Activated gamma-delta T cell treated with anti-CD3 and anti-CD28 coated beads, Interleukin-2, amount 50 U/mL, for 16 hours (primary cell): ENCODE data around the gene SORCS2.

ENCODE experiments used
- DNase-seq: peaks from one replicate; pipeline ENCODE4 v3.0.0-alpha.2; 2020; ENCODE audit warnings: low read depth

Gene SORCS2

DNA sequence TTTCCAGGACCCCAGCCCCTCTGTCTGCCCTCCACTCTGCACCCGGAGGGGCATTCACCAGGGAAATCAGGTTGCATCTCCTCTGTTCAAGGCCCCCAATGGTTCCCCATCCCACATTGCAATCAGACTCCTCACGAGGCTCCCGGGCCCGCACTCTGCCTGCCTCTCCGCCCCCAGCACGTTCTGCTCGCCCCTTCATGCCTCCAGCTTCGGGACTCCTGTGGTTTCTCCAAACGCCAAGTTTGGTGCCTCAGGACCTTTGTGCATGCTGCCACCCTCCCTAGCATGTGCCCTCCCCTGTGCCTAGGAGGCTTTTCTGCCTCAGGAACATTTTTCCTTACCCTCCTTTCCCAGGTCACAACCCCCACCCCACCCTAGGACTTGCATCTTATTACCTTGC lies 426.0 kb downstream of the SORCS2 start:
- no peak for DNase-seq

DNA sequence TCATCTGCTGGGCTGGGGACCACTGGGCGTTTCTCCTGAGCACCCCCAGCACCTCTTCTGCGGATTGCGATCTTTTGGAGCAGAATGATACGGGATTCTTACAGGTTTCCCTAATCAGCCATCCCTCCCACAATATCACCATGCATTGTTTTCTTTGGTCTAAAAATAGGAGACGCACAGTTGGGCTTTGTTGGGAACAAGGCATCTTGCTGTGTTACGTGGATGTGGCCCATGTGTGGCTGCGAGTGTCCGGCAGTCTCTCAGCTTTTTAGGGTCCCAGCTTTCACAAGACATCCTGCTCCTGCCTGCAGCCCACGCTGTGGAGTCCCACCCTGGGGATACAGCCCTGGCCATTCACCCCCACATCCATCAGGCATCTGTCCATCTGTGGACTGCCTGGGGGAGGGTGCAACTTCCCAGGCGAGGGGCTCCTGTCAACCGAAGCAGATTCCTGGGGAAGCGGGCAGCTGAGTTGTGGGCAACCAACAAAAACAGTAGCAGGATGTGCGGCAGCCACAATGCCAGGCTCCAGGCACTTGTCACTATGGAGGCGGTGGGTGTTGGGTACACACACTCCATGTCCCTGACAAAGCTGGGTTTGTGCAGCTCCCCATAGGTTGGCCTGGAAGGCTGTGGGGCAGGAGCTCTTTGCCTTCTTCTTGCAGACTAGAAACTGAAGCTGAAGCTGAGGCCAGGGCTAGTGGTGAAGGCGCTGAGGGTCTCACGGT lies 427.9 kb downstream of the SORCS2 start:
- no peak for DNase-seq

DNA sequence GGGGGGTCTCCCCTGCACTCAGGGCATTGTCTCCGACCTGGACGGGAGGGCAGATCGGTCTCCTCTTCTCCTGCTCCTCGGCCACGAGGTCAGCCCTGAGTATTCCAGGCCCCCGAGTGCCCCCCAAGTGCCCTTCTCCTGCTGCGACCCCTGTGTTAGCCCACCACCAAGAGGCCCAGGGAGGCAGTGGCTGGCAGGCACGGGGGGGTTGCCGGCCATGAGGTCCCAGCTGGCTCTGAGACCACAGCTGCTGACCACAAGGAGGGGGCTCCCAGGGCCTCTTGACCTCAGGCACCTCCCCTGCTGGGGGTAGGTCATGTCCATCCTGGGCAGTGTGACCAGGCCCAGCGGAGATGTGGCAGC lies 428.5 kb downstream of the SORCS2 start:
- DNase-seq, result no peak

DNA sequence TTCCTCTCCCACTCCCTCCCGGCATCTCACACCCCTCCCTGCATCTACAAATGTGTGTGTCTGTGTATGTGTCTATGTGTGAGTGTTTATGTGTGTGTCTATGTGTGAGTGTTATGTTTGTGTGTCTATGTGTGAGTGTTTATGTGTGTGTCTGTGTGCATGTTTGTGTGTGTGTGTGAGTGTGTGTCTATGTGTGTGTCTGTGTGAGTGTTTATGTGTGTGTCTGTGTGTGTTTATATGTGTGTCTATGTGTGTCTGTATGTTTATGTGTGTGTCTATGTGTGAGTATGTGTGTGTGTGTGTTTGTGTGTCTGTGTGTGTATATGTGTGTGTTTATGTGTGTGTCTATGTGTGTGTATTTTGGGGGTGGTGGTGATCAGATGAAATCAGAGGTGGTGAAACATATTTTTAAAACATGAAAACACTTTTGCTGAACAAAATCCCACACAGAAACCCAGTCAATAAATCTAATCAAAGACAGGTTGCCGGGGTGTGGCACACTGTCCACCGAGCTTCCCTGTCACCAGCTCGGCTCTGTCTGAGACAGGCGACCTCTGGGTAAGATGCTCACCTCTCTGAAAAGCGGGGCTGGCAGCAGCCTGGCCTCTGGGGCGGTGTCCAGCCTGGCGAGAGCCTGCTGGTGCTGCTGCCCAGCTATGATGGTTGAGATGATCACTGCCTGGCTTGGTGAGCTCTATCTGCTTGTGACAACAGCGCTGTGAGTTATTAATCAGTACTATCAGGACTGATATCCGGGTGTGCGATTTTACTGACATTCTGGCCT lies 429.1 kb downstream of the SORCS2 start:
- DNase-seq, result no peak

DNA sequence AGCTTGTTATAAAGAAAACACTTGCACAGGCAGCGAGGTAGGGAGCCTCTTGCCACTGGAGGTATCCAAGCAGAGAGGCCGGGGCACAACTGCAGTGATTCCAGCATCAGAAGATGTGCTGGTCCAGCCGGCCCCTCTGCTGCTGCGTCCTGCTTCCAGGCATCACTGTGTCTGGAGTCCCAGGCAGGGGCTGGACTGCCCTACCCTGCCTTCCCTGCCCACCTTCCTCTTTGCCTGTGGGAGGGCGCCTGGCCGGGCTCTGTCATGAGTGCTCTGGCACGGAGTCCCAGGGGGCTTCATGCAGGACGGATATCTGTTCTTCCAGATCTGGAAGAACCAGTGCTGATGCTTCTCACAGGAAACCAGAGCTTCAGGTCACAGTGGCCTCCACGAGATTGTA lies 430.0 kb downstream of the SORCS2 start:
- no peak for DNase-seq

DNA sequence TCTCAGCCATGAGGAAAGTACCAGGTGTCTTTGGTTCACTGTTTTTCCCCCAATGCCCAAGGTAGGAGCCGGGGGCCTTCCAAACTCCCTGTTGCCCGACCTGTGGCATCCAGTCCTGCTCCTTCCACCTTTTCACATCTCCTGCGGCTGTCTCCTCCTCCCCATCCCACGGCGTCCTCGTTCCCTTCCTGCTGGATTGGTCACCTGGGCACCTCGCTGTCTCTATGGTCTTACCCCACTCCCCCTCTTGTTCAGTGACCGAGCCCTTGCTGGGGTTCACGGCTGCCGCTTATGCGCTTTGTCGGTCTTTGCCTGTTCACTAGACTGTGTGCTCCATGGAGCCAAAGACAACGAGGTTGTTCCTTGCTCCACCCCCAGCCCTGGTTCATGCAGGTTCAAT lies 431.1 kb downstream of the SORCS2 start:
- no peak for DNase-seq

DNA sequence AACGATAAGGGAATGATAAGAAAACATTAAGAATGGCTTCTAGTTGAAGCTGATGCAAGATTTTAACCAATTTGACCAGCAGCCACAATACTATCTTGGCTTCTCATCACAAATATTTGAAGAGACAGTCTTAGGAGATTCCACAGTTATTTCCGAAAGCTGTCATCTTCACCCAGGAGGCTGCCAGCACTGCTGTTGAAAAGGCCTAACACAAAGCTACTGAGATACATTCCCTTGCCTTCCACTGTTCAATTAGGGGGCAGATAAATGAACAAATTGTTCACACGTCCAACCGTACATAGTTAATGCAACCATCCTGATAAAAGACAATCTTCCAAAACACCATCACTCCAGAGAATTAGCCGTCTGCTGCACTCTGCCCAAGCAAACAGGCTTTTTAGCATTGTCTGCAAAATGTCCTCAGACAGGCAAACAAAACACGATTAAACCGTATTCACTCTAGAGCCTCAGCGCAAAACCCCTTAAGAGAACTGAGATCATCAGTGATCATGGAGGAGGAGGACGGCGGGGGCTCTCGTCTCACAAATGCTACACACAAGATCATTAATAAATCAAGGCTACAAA lies 432.1 kb downstream of the SORCS2 start:
- no peak for DNase-seq

DNA sequence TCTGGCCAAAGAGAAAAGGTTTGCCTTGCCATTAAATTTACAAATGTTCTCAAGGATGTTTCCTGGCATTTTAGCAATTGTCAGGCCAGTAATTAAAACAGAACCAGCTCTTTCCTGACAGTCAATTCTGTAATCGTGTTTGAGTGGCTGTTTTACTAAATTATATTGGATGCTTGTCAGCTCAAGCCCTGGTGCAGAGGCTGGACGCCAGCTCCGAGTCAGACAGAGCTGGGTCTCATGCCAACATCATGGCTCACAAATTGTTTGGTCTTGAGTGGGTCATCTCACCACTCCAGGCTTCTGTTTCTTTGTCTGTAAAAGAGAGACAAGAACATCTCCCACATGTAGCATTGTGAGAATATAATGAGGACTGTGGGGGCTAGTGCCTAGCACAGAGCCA lies 432.7 kb downstream of the SORCS2 start:
- no peak for DNase-seq

DNA sequence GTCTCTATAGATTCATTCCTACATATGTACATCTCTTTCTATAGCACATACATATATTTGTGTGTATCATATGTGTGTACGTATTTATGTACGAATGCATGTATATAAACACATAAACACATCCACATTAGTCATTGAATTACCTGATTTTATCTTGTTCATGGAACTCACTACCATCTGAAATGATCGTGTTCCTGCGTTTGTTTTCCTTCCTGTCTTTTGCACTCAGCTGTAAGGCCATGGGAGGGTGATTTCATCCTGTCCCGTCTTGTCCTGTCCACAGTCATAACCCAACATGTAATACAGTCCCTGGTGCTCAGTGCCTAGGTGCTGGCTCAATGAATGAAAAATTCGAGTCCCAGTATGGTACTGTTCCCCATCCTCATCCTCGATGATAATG lies 434.2 kb downstream of the SORCS2 start:
- DNase-seq, result no peak

DNA sequence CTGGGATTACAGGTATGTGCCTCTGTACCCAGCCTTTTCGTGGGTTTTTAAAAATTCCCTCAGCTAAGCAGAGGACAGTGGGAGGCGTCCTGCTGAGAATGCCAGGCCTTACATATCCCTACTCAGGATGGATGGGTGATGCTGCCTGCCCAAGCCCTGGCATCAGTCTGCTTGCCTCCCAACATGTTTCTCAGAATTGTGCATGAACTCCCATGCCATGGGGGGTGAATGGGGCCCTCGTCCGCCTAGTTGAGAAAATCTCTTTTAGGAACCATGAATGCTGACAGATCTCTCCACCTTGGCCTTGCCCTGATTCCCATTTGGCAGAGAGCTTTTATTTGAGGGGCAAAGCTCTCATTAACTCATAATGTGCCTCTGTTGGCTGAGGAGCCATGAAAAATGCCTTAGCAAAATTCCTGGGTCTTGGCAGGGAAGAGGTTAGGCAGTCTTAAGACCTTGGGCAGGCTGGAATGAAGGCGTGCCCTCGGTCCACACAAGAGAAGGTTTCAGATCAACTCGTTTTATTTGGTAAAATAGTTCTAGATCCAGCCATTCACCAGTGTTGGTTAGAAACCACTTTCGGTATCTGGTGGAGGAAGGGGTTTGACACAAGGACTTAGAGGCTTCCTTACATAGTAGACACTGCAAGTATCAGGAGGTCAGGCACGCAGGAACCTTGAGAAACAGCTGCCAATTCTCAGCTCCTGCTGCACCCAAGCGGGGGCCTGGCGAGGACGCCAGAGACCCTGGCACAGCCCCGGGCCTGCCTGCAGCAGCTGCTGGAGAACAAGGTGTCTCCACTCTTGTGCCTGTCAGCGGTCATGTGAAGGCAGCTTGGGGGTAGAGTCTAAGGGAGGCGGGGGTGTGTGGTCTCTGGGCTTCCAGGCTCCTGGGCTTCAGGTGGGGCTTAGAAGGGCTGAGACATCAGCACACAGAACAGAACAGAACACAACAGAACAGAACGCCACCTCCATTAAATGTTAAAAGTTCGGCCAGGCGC lies 435.2 kb downstream of the SORCS2 start:
- no peak for DNase-seq

DNA sequence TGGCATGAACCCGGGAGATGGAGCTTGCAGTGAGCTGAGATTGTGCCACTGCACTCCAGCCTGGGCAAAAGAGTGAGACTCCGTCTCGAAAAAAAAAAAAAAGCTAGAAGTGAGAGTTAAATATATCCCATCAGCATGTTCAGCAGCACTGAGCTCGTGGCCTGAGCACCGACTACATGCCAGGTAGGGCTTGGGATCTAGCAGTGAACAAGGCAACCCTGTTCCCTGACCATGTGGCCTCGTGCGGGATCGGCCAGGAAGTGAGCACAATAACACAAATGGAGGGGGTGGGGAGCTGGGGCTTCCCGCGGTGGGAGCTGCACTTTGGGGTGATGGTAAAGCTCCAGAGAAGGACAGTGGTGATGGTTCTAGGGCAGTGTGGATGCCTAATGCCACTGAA lies 436.1 kb downstream of the SORCS2 start:
- no peak for DNase-seq

DNA sequence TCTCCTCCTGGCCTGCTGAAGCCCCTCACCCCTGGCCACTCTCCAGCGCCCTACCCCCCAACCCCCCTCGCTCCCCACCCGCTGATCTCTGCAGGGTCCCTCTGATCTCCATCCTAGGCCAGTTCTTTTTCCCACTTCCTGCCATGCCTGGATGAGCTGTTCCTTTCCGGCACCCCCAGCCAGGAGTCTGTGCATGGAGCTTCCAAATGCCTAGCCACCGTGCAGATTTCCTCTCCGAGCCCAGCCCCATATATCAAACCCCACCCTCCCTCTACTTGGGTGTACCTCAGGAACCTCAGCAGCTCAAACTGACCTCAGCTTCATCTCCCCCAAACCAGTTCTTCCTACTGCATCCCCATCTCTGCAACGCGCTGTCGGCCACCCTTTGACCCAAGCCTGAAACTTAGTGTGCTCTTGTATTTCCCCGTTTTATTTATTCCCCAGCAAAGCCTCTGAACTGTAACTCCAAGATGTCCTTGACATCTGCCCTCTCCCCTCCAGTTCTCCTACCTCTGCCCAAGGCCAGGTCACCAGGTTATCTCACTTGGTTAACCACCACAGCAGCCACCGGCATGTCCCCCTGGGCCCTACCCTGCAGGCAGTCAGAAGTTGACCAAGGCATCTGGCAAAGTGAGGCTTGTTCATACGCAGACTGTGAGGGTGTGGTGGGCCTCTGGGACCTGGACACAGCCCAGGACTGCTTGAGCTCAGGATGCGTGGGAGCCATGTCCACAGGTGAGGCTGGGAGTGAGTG lies 437.3 kb downstream of the SORCS2 start:
- DNase-seq, result no peak

DNA sequence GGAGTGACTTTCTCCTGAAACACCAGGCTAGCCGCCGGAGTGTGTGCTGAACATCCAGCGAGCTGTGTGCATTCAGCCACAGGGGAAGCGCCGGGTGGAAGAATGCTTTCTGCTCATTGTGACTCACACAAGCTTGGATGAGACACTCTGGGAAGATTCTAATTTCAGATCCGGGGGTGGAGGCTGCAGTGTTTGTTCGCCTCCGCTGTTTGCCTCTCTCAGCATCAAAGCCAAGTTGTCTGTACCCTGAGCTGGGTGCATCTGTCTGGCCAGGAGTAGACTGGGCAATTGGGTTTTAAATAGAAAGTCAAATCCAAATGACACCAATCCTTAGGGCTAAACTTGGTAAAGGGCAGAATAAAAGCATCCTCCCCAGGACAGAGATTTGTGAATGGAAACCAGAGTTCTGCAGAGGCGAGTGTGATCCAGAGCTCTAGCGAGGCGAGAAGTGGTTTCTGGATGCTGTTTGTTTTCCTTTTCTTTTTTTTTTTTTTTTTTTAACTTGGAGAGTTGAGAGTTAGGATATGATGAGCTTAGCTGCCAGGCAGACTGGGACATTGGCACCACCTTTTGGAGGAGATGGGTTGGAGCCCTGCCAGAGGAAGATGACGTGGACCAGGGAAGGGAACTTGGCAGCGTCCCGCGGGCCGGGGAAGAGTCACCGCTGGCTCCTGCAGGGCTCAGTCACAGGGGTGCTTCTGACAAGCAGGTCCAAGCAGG lies 438.4 kb downstream of the SORCS2 start:
- no peak for DNase-seq

DNA sequence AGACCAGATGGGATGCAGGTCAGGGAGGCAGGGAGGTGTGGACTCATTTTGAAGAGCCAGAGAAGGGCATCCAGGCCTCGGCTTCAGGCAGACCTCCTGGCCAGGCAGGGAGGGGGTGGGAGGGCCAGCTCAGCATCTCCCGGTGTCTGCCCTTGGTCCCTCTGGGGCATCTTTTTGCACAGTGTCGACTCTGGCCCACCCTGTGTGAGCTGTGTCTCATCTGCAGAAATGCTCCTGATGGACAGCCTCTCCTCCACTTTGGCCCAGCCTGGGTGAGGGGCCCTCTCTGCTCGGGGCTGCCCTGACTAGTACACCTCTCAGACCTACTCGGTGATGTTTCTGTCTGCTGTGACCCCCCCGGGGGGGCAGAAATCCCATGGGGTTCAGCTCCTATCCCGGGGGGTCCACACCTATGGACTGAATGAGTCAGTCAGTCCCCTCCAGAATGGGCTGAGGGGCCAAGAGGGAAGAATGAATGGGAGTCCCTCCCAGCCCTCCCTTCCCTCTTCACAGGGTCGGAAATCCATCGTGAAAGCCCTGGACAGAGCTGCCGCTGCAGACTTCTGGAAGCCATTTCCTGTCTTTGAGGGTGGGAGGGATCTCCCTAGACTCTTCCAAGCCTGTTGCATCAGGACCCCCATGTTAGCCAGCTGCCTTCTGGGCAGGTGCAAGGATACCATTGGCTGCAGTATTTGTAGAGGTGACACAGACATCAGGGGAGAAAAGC lies 439.1 kb downstream of the SORCS2 start:
- DNase-seq, result no peak

DNA sequence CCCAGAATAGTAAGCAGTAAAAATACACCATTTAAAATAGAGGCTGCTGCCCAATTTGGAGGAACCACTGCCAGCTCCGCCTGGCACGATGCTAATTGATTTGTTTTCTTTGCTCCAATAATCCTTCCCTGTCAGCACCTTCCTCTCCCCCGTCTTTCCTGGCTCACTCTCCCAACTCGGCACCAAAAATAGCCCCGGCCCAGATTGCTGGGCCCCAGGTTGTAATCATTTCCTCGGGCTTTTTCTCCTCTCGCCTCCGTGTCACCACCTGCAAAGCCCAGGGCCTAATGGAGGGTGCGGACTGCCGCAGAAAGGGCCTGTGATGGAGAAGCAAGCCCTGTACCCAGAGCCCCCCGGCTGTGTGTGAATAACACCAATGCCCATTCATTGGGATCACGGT lies 440.0 kb downstream of the SORCS2 start:
- DNase-seq, result no peak

DNA sequence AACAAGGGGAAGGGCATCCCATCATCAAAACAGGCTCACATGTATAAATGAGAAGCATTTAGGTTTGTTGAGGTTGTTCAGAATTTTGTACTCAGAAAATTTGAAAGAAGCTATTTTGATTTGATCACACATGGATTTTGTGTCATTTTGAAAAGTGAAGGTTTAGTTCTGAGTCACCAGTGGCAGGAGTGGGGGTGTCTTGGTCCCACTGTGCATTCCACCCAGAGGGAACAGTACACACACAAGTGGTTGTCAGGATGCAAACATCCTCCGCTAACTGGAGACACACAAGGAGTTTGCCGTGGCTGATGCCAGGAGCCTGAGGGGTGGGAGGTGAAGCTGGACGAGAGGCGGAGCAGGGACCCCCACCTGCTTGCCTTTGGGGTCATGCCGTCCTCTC lies 440.6 kb downstream of the SORCS2 start:
- DNase-seq, result no peak

DNA sequence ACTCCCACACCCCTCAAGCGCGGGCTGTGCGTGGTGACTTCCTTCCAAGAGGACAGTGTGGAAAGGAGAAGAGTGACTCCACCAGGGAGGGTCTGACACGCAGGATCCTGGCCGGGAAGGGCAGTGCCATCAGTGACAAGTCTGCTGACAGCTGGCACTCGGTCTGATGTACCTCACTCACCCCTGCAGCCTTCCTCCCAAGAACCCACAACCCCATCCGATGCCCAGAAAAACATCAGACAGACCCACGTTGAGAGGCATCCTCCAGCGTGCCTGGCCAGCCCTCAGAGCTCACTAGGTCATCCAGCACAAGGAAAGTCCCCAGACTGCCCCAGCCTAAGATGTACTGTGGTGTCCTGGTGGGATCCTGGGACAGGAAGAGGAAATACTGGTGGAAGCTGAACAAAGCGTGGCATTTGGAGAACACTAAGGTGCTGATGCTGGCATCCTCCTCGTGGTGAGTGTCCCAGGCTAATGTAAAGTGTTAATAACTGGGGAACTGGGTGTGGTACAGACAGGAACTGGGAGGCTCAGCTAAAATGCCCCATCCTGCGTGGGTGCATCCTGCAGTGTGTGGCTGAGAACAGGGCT lies 442.4 kb downstream of the SORCS2 start:
- DNase-seq, result no peak

DNA sequence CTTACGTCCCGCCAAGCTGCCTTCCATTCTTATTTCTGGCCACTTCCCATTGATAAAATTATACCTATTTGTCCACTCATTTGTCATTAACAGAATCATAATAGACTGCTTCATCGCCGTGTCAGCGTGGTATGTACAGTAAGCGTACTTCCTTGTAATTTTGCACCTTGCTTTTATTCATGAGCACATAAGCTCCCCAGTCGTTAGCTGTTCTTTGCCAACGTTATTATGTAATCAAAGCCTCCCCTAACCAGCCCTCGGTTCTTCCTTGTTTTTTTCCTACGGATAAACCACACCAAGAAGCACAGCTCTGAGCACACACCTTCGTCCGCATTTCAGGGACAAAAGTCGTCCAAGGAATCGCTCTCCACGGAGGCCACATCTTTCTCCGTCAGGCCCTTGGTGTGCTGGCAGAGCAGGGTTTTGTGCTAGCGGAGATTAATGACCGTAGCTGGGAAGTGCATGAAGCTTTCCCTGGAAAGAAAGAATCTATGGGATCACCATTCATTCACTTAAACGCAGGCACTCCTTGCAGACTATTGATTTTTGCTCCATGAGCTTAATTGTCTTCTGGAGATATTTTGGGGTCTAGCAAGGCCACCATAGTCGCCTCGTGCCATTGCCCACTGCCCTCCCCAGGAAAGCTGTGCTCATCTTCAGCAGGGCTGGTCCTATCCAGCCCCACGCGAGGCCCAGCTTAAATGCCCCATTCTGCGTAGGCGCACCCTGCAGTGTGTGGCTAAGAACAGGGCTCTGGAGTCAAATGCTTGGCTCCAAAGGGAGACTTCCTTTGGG lies 443.3 kb downstream of the SORCS2 start:
- DNase-seq, result no peak

DNA sequence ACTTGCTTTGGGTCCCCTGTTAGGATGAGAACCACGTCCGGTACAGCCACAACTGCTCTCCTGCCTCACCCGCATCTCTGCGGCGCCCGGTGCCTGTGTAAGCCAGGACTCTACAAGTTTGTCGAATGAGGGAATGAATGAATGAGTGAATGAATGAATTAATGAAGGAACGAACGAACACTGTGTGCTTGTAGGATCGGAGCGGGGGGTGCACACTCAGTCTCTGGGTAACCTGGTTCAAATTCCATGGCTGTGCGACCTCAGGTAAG lies 443.8 kb downstream of the SORCS2 start:
- no peak for DNase-seq
